GM21360 (cell line): ENCODE measurements around the gene TGFBR1.

Experiments
- ATAC-seq: cut with Tn5 transposase; IDR thresholded peaks from one replicate; pipeline ENCODE4 v1.9.1; 2021; ENCODE audit warnings: mild to moderate bottlenecking, moderate library complexity; ENCODE audit not compliant: unreplicated experiment

TGFBR1 gene

DNA sequence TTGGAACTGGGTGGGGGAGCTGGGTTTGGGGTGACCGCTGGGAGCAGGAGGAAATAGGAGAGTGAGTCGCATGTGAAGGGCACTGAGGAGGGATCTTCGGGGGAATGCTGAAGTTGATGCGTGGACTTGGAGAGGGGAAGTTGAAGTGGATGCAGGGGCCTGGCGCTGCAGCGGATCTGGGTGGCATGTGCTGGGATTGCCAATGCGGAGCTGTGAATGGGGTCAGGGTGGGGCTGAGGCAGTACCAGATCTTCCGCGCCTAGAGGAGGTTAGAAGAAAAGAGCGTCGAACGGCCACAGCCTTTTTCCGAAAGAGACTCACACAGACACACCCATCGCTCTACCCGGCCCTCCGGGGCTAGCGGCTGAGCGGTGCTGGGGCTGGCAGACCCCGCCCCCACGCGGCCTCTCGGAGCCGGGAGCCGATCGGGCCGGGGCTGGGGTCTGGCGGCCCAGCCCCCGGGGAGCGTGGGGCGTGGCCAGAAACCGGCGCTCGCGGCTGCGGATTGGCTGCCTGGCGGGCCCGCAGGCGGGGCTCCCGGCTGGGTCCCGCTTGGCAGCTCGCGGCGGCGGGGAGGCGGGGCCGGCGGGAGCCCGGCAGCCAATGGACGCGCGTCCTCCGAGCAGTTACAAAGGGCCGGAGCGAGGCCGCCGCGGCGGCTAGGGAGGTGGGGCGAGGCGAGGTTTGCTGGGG lies at the start of gene TGFBR1:
Gene TGFBR1, plus strand, starts transcription at position 655 of the 693 bp plus-strand sequence. CDS start 93 bp downstream, outside the sequence.
- peak; percentile 85 for ATAC-seq

- no peak for ATAC-seq
Observed at GRCh38 chr9:99055384-99055783, 49.5 kb upstream of the TGFBR1 start.

- ATAC-seq, result no peak
Observed at GRCh38 chr9:99056186-99056585, 48.7 kb upstream of the TGFBR1 start.

DNA sequence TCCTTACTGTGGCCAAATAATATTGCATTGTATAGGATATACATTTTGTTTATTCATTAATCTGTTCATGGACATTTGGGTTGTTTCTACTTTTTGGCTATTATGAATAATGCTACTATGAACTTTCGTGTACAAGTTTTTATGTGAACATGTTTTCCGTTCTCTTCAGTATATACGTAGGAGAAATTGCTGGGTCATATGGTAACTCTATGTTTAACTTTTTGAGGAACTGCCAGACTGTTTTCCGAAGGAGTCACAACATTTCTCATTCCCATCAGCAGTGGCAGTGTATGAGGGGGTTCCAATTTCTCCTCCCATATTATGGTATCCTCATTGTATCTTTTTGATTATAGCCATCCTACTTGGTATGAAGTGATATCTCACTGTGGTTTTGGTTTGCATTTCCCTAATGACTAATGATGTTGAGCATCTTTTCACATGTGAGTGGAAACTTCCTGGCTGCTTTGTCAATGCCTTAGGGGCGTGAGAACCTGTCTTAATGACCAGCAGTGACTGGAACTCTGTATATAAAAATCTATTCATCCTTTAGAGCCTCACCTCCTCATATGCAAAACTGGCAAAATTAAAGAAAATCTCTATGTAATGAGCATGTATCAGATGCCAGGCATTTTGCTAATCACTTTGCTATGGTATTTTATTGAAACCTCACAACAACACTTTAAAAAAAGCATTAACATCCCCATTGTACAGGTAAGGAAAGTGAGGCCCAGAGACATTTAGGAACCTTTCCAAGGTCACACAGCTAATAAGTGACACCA lies 47.8 kb upstream of the TGFBR1 start:
- ATAC-seq, result no peak

- peak; percentile 71 for ATAC-seq
Observed at GRCh38 chr9:99057665-99058625, 47.0 kb upstream of the TGFBR1 start.

- peak; percentile 67 for ATAC-seq
Observed at GRCh38 chr9:99058964-99059921, 45.7 kb upstream of the TGFBR1 start.

GRCh38 chr9:99060621-99061020 lies 44.3 kb upstream of the TGFBR1 start:
- no peak for ATAC-seq

DNA sequence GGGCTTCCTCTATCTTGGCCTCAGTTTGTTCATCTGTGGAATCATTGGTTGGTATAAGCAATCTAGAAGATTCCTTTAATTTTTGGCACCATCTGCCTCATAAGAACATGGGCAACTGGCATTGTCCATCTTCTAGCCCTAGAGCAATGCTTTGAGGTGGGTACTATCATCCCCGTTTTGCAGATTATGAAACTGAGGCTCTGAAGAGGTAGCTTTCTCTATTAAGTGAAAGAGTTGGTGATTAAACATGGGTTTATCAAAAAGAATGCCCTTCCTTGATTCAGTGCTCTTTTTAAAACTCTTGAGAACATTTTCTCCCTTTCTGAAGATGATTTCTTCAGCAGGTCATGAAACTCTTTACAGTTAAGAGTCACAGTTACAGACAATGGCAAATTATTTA lies 42.4 kb upstream of the TGFBR1 start:
- ATAC-seq, result no peak

GRCh38 chr9:99063522-99063921 lies 41.4 kb upstream of the TGFBR1 start:
- ATAC-seq, result no peak

GRCh38 chr9:99066571-99066970 lies 38.3 kb upstream of the TGFBR1 start:
- ATAC-seq, result no peak

GRCh38 chr9:99069075-99069474 lies 35.8 kb upstream of the TGFBR1 start:
- ATAC-seq, result no peak

- ATAC-seq, result no peak
Observed at GRCh38 chr9:99069546-99069945, 35.4 kb upstream of the TGFBR1 start.

DNA sequence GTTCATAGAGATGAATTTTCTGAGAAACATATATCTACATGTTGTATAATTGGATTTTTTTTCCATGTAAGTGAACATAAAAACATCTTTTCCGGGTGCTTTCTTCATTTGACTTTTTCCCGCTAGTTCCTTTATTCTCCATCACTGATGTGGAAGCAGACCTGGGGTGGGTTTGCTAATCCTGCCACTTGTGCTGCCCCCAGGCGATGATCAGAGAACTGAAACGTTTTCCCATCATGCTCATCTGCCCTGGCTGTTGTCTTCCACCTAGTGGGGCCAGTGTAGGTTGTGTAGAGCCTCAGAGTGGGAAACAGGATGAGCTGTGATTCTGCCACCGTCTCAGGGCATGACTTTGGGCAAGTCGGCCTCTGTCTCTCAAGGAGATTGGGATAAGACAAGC lies 34.2 kb upstream of the TGFBR1 start:
- no peak for ATAC-seq

- ATAC-seq, result no peak
Observed at GRCh38 chr9:99071313-99072039, 33.4 kb upstream of the TGFBR1 start.

GRCh38 chr9:99072040-99072394 lies 32.9 kb upstream of the TGFBR1 start:
- ATAC-seq, result no peak

- no peak for ATAC-seq
Observed at GRCh38 chr9:99073347-99073746, 31.6 kb upstream of the TGFBR1 start.

GRCh38 chr9:99073985-99074901 lies 30.7 kb upstream of the TGFBR1 start:
- ATAC-seq, result no peak

- ATAC-seq, result no peak
Observed at GRCh38 chr9:99074902-99075245, 30.0 kb upstream of the TGFBR1 start.
